Measurements from ENCODE around the gene UBAC1. TPM values are rescaled to one million over a fixed set of nuclear protein-coding genes. Genes with fewer than 3 reads are reported as not detected.

The UBAC1 gene
- polyA plus RNA-seq, 1 donor (not counting 4 experiments of a cell fraction or from before 2014, with no cell fraction given): 50.7 TPM

DNA sequence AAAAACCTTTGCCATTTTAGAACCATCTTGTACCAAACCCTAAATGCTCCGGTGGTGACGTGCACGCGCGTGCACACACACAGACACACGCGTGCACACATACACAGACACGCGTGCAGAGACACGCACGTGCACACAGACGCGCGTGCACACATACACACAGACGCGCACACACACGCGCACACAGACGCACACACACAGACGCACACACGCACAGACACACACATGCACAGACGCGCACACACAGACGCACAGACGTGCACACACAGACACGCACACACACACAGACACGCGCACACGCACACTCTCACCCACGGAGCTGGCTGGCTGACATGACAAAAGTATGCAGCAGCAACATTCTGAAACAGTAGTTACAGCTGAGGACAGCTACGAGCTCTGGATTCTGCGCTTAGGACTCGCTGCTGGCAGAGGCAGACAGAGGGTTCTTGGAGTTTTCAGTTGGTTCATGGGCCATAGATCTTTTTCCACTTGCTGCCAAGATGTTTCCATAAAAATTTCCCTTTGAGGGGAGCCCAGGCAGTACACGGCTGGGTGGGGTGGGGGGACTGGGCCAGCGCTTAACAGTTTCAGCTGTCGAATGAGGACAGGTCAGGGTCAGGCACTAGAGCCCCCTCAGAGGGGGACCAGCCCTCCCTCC is 46.2 kb upstream of the UBAC1 start:
- Histone ChIP-seq H3K9me3 (ENCODE audit: control insufficient read depth, low read depth, low read length) (no peaks in the 10 kb centered on the region), H3K4me3 (ENCODE audit: control insufficient read depth in 2 of 3, extremely low read depth in 1 of 3, insufficient read depth in 2 of 3, low read depth in 1 of 3, low read length in 3 of 3) (no peak overlapping the region), H3K4me2 (ENCODE audit: control insufficient read depth, extremely low read depth, insufficient read depth, low read depth, low read length) (no peak overlapping the region), H3K79me2 (ENCODE audit: control insufficient read depth, insufficient read depth, low read length) (no peaks in the 10 kb centered on the region), H3K9ac (ENCODE audit: control insufficient read depth, extremely low read depth, insufficient read depth, low read length) (no peak overlapping the region), H3K27me3 (ENCODE audit: control insufficient read depth, extremely low read depth, insufficient read depth, low read length) (no peaks in the 10 kb centered on the region), H3K9me1 (ENCODE audit: control insufficient read depth, extremely low read depth, insufficient read depth, low read length) (no peaks in the 10 kb centered on the region), H2AFZ (ENCODE audit: control insufficient read depth, low read length) (no peak overlapping the region), H3K27ac (ENCODE audit: control insufficient read depth, insufficient read depth, low read length) (no peak overlapping the region), H4K20me1 (ENCODE audit: control insufficient read depth, extremely low read depth, insufficient read depth, low read length) (no peaks in the 10 kb centered on the region), H3K36me3 (ENCODE audit: control insufficient read depth in 2 of 2, extremely low read depth in 1 of 2, insufficient read depth in 2 of 2, low read length in 2 of 2) (peaks cover 9 to 15% of the 10 kb centered on the region in 2 experiments), H3K4me1 (ENCODE audit: control insufficient read depth, extremely low read depth, insufficient read depth, low read length) (no peaks in the 10 kb centered on the region)
- FAIRE-seq (no peak), DNase-seq (ENCODE audit: low read depth, low spot score) (no peak)
- dilution Hi-C loops (cut with MboI; ENCODE audit: extremely low pct_ligation_motif_present, low sequenced_read_pairs): no loop called here
- TF ChIP-seq, protein P1, sequence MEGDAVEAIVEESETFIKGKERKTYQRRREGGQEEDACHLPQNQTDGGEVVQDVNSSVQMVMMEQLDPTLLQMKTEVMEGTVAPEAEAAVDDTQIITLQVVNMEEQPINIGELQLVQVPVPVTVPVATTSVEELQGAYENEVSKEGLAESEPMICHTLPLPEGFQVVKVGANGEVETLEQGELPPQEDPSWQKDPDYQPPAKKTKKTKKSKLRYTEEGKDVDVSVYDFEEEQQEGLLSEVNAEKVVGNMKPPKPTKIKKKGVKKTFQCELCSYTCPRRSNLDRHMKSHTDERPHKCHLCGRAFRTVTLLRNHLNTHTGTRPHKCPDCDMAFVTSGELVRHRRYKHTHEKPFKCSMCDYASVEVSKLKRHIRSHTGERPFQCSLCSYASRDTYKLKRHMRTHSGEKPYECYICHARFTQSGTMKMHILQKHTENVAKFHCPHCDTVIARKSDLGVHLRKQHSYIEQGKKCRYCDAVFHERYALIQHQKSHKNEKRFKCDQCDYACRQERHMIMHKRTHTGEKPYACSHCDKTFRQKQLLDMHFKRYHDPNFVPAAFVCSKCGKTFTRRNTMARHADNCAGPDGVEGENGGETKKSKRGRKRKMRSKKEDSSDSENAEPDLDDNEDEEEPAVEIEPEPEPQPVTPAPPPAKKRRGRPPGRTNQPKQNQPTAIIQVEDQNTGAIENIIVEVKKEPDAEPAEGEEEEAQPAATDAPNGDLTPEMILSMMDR (optimal IDR thresholded peaks at IDR 0.05 in 1 of 3, IDR thresholded peaks at IDR 0.05 in 1 of 3, conservative IDR thresholded peaks at IDR 0.05 in 1 of 3; ENCODE audit: extremely low read depth in 1 of 3, insufficient read depth in 2 of 3, low read length in 3 of 3): no peak
- no peak for TF ChIP-seq EZH2 (IDR thresholded peaks at IDR 0.05; ENCODE audit: low read length)

- Histone ChIP-seq H4K20me1 (ENCODE audit: control insufficient read depth, extremely low read depth, insufficient read depth, low read length) (no peaks in the 10 kb centered on the region), H3K4me2 (ENCODE audit: control insufficient read depth, extremely low read depth, insufficient read depth, low read depth, low read length) (no peak overlapping the region), H3K4me3 (ENCODE audit: control insufficient read depth in 2 of 3, extremely low read depth in 1 of 3, insufficient read depth in 2 of 3, low read depth in 1 of 3, low read length in 3 of 3) (no peak overlapping the region), H3K27me3 (ENCODE audit: control insufficient read depth, extremely low read depth, insufficient read depth, low read length) (no peaks in the 10 kb centered on the region), H3K4me1 (ENCODE audit: control insufficient read depth, extremely low read depth, insufficient read depth, low read length) (no peaks in the 10 kb centered on the region), H2AFZ (ENCODE audit: control insufficient read depth, low read length) (no peak overlapping the region), H3K9ac (ENCODE audit: control insufficient read depth, extremely low read depth, insufficient read depth, low read length) (no peak overlapping the region), H3K9me3 (ENCODE audit: control insufficient read depth, low read depth, low read length) (no peaks in the 10 kb centered on the region), H3K9me1 (ENCODE audit: control insufficient read depth, extremely low read depth, insufficient read depth, low read length) (no peaks in the 10 kb centered on the region), H3K27ac (ENCODE audit: control insufficient read depth, insufficient read depth, low read length) (no peak overlapping the region), H3K79me2 (ENCODE audit: control insufficient read depth, insufficient read depth, low read length) (no peaks in the 10 kb centered on the region), H3K36me3 (ENCODE audit: control insufficient read depth in 2 of 2, extremely low read depth in 1 of 2, insufficient read depth in 2 of 2, low read length in 2 of 2) (peaks cover 0 to 12% of the 10 kb centered on the region in 2 experiments)
- dilution Hi-C loops (cut with MboI; ENCODE audit: extremely low pct_ligation_motif_present, low sequenced_read_pairs): no loop called here
- DNase-seq (ENCODE audit: low read depth, low spot score) (no peak), FAIRE-seq (no peak)
- TF ChIP-seq, protein P1 (optimal IDR thresholded peaks at IDR 0.05 in 1 of 3, IDR thresholded peaks at IDR 0.05 in 1 of 3, conservative IDR thresholded peaks at IDR 0.05 in 1 of 3; ENCODE audit: extremely low read depth in 1 of 3, insufficient read depth in 2 of 3, low read length in 3 of 3): no peak
- no peak for TF ChIP-seq EZH2 (IDR thresholded peaks at IDR 0.05; ENCODE audit: low read length)
Measured at GRCh38 chr9:136006169-136006568, 45.0 kb upstream of the UBAC1 start.
